Neural cell (in vitro differentiated cells): Measurements from ENCODE around the gene LRRC19.

Source experiments
- CTCF ChIP-seq: fragments of 450-650 bp; IDR thresholded peaks from 2 replicates; pipeline ENCODE4 v1.5.1; 2014; ENCODE audit warnings: antibody characterized with exemption, mild to moderate bottlenecking, moderate library complexity; ENCODE audit not compliant: poor library complexity, severe bottlenecking
- EP300 ChIP-seq: fragments of 450-650 bp; conservative IDR thresholded peaks from 2 replicates; pipeline ENCODE4 v1.6.1; 2014; ENCODE audit warnings: antibody characterized with exemption, mild to moderate bottlenecking, moderate library complexity; ENCODE audit not compliant: poor library complexity, severe bottlenecking
- EZH2 ChIP-seq: fragments of 200-600, 300-800 bp; shearing (Covaris generic), sonication (generic); IDR thresholded peaks from 2 replicates; pipeline ENCODE4 v1.6.1; 2014; ENCODE audit warnings: antibody characterized with exemption, low read length, borderline replicate concordance, mild to moderate bottlenecking; ENCODE audit not compliant: insufficient read depth, poor library complexity, severe bottlenecking
- POLR2AphosphoS5 ChIP-seq: IDR thresholded peaks from 2 replicates; pipeline ENCODE4 v1.6.1; 2012
- RAD21 ChIP-seq: fragments of 450-650 bp; conservative IDR thresholded peaks from 2 replicates; pipeline ENCODE4 v1.6.1; 2014; ENCODE audit warnings: antibody characterized with exemption, mild to moderate bottlenecking, moderate library complexity
- REST ChIP-seq: IDR thresholded peaks from 2 replicates; pipeline ENCODE4 v1.6.1; 2012; ENCODE audit warnings: borderline replicate concordance

GRCh38 chr9:26949637-26950069, 55.8 kb downstream of the LRRC19 start:
- no peak for TF ChIP-seq CTCF
- TF ChIP-seq EP300: no peak
- no peak for TF ChIP-seq RAD21
- TF ChIP-seq POLR2AphosphoS5: no peak
- TF ChIP-seq EZH2: no peak
- TF ChIP-seq REST: no peak
